ENCODE measurements around the gene FARSA.
"Not testable (repeated sequence)": the region's sequence is repeated elsewhere in the genome, so short reads cannot be mapped to it uniquely, and the experiment has no call there.

GRCh38 chr19:12952050-12952449 lies 18.5 kb upstream of the FARSA start:
- not testable (repeated sequence) for TF ChIP-seq POLR2A, CTCF (IDR thresholded peaks at IDR 0.05)

Data from uterus (tissue), 2 donors.